HCEC 1CT (cell line): ENCODE data around the gene FAM209B.

Experiments
- DNase-seq: peaks from one replicate; pipeline ENCODE4 v3.0.0-alpha.2; 2017

The FAM209B gene

GRCh38 chr20:56542489-56543030 lies 9.5 kb downstream of the FAM209B start:
- DNase-seq = no peak

GRCh38 chr20:56551571-56551970 lies 18.5 kb downstream of the FAM209B start:
- no peak for DNase-seq

DNA sequence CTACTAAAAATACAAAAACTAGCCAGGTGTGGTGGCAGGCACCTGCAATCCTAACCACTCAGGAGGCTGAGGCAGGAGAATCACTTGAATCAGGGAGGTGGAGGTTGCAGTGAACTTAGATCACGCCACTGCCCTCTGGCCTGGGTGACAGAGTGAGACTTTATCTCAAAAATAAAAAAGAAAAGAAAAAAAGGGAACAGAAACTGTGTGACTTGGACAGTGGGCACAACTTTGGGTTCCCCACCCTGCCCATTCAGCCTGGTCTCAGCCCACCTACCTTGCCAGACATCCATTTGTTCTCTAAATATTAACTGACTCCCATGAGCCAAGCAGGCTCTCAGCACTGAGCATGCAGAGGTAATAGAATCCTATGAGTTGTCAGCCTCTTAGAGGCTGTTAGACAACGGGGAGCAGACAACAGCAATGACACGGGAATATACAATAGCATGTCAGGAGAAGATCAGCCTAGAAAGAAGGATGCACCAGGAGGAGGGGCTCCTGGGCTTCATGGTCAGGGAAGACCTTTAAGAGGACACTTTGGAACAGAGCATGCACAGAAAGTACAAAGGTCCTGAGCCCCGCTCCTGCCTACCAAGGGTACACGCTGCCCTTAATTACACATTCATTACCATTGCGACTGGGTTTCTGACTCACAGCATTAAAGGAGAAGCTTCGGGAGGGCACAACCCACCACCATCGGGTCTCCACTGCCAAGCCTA lies 20.0 kb downstream of the FAM209B start:
- no peak for DNase-seq

GRCh38 chr20:56554869-56555268 lies 21.8 kb downstream of the FAM209B start:
- DNase-seq = peak; percentile 99

DNA sequence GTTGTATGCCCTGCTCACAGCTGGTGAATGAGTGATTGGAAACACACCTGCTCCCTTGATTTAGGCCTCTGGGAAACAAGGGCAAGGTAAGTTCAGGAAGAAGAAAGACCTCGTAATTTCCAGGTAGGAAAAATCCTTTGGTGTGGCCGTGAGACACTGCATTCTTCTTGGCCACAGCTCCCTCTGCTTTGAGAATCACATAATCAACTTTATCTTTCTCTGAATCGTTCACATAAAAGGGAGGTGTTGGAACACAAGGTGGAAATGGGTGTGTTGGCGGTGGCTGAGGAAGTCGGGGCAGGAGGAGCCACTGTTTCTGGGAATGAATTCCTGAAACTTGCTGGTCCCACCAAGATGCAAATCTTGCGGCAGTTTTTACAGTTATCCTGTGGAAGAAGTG lies 25.9 kb downstream of the FAM209B start:
- DNase-seq = no peak

DNA sequence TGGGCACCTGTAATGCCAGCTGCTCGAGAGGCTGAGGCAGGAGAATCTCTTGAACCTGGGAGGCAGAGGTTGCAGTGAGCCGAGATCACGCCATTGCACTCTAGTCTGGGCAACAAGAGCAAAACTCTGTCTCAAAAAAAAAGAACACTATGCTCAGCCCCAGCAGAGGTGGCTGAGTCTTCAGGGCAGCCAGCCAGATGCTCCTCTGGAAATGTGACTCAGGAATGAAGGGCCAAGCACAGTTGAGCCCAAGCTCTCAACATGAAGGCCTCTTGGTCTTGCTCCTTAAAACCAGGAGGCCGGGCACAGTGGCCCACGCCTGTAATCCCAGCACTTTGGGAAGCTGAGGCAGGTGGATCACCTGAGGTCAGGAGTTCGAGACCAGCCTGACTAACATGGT lies 31.5 kb downstream of the FAM209B start:
- DNase-seq = peak; percentile 8

GRCh38 chr20:56565511-56565910 lies 32.5 kb downstream of the FAM209B start:
- DNase-seq = no peak

GRCh38 chr20:56566621-56567020 lies 33.6 kb downstream of the FAM209B start:
- no peak for DNase-seq

GRCh38 chr20:56570832-56571231 lies 37.8 kb downstream of the FAM209B start:
- no peak for DNase-seq

- no peak for DNase-seq
Measured at GRCh38 chr20:56572172-56572571, 39.1 kb downstream of the FAM209B start.

GRCh38 chr20:56573986-56574385 lies 40.9 kb downstream of the FAM209B start:
- DNase-seq = no peak

DNA sequence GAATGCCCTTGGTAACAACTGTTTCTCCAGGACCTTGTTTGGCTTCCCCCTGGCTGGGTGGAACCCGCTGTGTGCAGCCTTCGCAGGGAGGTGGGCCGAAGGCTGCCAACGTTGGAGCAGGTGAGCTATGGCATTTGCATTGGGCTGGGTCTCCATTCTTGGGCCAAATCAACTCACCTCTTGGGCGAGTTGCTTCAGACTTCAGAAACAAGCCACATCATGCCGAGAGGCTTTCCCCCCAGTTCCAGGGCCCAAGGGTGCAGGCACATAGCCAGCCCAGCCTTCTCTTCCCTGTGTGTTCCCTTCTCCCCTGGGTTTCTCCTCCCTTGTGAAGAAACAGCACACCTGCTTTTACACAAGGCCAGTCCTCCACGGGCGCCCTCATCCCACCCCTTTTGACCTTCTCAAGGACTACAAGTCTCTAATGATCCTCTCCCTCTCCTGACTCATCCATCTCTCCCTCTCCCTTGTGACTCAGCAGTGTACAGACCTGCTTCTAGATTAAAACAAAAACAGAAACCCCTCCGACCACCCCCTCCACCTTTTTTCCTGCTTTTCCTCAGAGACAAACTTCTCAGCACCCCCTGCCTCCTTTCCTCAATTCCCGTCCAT lies 41.6 kb downstream of the FAM209B start:
- peak; percentile 57 for DNase-seq

DNA sequence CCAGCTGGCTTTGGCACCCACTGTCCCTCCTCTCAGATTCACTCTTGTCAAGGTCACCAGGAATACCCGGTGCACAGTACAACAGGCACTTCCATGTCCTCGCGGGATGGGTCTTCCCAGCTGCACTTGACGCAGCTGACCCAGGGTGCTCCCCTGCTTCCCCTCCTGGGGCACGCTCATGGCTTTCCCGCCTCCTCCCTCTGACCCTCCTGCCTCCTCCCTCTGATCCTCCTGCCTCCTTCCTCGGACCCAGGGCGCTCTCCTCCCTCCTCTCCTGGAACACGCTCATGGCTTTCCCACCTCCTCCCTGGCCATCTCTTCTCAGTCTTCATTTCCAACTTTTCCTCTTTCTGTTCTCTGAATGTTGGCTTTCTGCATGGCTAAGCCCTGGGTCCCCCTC lies 42.1 kb downstream of the FAM209B start:
- DNase-seq = no peak

DNA sequence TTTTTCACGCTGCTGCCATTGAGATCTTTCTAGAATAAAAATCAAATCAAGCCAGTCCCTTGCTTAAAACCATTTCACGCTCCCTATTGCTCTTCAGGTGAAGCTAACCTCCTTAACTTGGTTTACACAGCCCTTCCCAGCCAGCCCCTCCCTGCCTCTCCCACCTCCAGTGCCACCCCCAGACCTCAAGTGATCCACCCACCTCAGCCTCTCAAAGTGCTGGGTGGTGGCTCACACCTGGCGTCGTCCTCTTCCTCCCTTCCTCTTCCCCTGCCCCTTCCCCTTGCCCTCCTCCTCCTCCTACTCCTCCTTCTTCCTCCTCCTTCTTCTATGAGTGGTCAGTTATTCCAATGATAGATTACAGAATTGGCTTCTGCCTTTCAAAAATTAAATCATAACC lies 42.9 kb downstream of the FAM209B start:
- no peak for DNase-seq

DNA sequence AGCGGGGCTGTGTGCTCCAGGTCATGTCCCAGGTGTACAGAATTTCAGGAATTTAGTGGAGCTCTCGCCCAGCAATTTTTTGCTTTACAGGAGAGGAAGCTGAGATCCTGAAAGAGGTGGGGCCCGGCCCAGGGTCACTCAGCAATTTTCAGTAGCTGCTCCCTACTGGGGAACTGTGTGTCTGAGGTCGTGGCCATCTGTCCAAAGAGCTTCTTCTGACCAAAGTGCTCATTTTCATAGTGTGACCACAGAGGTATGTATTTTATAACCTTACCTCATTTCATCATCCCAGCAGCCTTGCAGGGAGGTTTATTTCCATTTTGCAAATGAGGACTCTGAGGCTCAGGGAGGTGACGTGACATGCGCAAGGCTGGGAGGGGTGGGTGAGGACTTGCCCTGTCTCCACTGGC lies 46.3 kb downstream of the FAM209B start:
- no peak for DNase-seq

DNA sequence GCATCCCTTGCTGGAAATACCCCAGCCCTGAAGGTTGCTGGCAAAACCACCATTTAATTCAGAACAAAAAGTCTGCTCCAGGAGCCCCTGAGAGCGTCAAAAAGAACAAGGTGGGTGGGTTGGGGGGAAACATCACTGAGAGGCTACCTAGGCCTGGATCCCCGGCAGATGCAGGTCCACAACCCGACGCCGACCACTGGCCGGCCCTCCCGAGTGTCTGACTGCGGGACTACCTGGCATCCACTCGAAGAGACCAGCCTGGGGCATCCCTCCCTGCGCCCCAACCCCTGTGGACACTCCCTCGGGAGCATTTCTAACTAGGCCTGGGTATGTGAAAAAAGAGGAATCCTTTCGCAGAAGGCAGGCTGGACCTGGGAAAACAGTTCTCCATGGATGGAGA lies 47.2 kb downstream of the FAM209B start:
- DNase-seq = no peak

DNA sequence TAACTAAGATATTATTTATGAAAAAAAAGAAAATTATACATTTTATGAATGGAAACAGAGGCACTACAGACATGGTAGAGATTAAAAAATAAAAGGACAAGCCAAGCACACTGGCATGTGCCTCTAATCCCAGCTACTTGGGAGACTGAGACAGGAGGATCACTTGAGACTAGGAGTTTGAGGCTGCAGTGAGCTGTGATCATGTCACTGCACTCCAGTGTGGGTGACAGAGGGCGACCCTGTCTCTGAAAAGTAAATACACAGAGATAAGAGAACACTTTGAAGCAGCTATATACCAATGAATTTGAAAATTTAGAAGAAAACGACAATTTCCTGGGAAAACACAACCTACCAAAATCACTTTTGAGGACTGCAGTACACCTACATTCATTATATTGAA lies 48.7 kb downstream of the FAM209B start:
- DNase-seq = no peak

DNA sequence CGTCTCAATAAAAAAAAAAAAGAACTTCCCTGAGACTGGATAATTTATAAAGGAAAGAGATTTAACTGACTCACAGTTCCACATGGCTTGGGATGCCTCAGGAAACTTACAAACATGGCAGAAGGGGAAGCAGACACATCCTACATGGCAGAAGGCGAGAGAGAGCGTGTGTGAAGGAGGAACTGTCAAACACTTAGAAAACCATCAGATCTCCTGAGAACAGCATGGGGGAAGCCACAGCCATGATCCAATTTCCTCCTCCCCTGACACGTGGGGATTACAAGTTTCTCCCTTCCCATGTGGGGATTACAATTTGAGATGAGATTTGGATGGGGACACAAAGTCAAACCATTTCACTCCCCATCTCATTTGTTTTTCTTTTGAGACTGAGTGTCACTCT lies 49.5 kb downstream of the FAM209B start:
- DNase-seq = no peak

- DNase-seq = no peak
Measured at GRCh38 chr20:56584916-56585315, 51.9 kb downstream of the FAM209B start.
